ENCODE data around the gene CRYM. TPM values are rescaled to one million over a fixed set of nuclear protein-coding genes. Genes with fewer than 3 reads are reported as not detected.
"Not testable (repeated sequence)": the region's sequence is repeated elsewhere in the genome, so short reads cannot be mapped to it uniquely, and the experiment has no call there.

Gene CRYM
- 15.6 TPM for total RNA-seq

DNA sequence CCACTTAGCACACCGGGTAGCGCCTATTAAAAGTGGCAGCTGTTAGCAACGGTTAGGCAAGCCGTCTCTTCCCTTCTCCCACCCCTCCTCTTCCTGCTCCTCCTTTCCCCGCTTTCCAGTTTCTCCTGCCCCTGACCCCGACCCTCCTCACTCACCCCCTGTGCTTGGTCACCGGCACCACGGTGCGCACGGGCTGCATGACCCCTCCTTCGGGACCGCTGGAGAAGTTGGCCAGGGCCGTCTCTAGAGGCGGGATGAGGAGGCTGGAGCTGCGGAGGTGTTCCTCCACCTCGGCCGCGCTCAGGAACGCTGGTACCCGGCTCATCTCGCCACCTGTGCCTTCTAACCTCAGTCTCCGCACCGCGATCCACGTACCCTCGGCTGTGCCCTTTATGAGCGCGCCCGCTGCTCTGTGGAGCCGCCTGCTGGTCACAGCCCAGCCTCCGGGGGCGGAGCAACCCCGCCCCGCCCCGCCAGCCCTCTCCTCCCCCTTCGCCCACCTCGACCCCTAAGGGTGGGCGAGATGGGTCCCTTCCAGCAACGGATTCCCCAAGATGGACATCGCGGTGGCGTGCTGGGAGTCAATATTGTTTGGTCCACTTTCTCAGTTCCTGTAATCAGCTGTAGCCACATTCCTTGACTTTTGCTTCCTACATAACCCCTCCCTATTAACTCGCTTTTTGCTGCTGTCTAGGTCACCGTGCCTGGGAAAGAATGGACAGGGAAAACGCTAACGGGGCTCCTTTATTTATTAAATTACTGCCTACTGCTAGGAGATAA, at the start of gene CRYM:
CRYM (minus strand) TSS at position 364 of the 780 bp plus-strand sequence; CDS start at position 325, 39 bp downstream.
- peak; percentile 57 for DNase-seq (ENCODE audit: low spot score)

DNA sequence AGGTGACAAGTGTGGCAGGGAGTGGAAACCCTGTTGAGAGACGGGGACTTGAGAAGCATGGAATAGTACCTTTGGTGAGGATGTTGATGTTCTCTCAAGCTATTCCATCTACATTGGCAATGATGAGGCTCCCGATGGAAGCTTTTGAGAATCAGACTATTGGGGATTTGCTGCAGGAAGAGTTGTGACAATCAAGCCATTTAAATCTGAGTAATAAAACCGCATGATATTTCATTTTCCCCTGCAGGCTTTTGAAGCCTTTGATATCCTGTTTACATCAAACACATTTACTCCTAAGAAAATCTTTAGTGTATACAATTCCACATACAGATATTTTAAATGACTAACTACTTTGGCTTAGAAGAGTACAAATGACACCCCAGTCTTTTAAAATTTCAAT, 49.0 kb upstream of the CRYM start:
- no peak for DNase-seq (ENCODE audit: low spot score)

GRCh38 chr16:21326459-21326858, 48.4 kb upstream of the CRYM start:
- no peak for DNase-seq (ENCODE audit: low spot score)

- DNase-seq (ENCODE audit: low spot score), result no peak
Measured at GRCh38 chr16:21324267-21324666, 46.2 kb upstream of the CRYM start.

GRCh38 chr16:21322251-21322650, 44.2 kb upstream of the CRYM start:
- not testable (repeated sequence) for DNase-seq (ENCODE audit: low spot score)

DNA sequence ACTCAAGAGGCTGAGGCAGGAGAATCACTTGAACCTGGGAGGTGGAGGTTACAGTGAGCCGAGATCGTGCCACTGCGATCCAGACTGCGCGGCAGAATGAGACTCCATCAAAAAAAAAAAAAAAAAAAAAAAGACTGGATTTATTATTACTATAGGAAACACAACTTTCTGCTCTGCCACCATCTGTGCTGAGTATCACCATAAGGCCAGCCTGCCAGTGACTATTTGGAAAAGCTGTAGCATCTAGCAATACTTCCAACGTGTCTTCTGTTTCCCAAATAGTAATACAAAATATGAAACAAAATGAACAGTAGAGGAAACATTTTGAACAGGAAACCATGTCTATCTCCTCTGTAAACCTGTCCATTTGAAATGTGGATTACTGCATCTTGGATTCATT, 43.6 kb upstream of the CRYM start:
- no peak for DNase-seq (ENCODE audit: low spot score)

DNA sequence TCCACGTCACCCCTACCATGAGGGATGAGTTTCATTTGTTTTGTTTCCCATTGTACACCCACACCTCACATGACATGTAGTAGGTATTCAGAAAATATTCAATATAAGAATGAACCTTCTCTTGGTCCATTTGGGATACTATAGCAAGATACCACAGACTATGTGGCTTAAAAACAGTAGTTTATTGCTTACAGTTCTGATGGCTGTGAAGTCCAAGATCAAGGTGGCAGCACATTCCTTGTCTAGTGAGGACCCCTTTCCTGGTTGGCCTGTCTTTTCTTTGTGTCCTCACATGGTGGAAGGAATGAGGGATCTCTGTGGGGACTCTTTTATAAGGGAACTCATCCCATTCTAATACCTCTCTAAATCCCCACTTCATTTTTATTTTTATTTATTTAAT, 36.2 kb upstream of the CRYM start:
- DNase-seq (ENCODE audit: low spot score), result no peak

- not testable (repeated sequence) for DNase-seq (ENCODE audit: low spot score)
Measured at GRCh38 chr16:21312863-21313372, 34.8 kb upstream of the CRYM start.

DNA sequence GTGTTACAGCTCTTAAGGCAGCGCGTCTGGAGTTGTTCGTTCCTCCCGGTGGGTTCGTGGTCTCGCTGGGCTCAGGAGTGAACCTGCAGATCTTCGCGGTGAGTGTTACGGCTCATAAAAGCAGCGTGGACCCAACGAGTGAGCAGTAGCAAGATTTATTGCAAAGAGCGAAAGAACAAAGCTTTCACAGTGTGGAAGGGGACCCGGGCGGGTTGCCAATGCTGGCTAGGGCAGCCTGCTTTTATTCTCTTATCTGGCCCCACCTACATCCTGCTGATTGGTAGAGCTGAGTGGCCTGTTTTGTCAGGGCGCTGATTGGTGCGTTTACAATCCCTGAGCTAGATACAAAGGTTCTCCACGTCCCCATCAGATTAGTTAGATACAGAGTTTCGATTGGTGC, 34.0 kb upstream of the CRYM start:
- DNase-seq (ENCODE audit: low spot score), result not testable (repeated sequence)

GRCh38 chr16:21306712-21307111, 28.6 kb upstream of the CRYM start:
- DNase-seq (ENCODE audit: low spot score), result not testable (repeated sequence)

- no peak for DNase-seq (ENCODE audit: low spot score)
Measured at GRCh38 chr16:21302898-21303528, 24.9 kb upstream of the CRYM start.

DNA sequence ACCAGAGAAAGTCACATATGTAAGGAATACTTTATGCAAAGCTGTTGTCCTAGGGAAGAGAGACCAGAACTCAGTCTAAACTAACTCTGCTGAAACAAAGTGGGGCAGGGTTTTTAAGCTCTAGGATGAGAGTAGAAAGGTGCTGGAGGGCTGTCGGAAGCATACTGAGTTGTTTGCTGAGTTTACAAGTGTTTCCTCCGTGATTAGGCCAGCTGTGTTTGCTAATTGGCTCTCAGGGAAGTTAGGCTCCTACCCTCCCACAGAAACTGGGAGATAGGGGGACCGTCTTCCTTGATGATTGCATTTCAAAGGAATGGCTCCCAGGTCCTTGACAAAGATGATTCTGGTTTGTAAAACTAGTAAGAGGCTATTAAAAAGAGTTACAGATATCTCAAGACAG, 24.4 kb upstream of the CRYM start:
- DNase-seq (ENCODE audit: low spot score), result no peak

- no peak for DNase-seq (ENCODE audit: low spot score)
Measured at GRCh38 chr16:21301895-21302291, 23.8 kb upstream of the CRYM start.

DNA sequence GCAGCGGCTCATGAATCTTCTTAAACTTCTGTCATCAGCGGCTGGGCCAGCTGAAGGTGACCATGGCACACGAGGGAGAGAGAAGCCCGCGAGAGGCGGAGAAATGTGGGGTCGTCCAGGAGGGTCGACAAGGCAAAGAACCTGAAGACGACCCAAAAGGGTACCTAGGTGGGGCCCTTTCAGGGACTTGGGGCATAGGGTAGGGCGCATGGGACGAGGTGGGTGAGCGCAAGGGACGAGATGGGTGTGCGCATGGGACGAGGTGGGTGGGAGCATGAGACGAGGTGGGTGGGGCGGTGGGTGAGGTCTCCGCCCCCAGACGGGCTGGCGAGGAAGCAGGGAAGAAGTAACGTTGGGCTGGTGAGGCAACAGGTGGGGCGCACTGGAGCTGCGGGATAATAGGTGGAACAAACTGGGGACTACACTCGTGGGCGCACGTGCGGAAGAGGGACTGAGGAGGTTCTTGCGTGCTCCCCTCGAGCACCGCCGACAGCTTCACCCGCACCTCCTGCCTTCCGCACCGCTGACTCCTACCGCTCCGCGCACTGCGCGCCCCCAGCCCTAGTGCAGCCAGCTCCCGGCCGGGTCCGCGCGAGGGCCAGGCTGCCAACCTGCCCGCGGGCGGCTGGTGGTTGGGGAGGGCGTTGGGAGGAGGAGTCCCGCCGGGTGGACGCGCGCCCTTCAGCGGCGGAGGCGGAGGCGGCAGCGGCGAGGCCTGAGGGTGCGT, 23.2 kb upstream of the CRYM start:
- DNase-seq (ENCODE audit: low spot score), result peak; percentile 55

GRCh38 chr16:21300309-21301167, 22.4 kb upstream of the CRYM start:
- DNase-seq (ENCODE audit: low spot score), result peak; percentile 98

DNA sequence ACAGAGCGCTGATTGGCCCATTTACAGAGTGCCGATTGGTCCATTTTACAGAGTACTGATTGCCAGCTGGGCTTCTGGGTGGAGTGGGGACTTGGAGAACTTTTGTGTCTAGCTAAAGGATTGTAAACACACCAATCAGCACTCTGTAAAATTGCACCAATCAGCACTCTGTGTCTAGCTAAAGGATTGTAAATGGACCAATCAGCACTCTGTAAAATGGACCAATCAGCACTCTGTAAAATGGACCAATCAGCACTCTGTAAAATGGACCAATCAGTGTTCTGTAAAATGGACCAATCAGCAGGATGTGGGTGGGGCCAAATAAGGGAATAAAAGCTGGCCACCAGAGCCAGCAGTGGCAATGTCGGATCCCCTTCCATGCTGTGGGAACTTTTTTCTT, 11.7 kb upstream of the CRYM start:
- DNase-seq (ENCODE audit: low spot score), result not testable (repeated sequence)

GRCh38 chr16:21285314-21285713, 7.2 kb upstream of the CRYM start:
- DNase-seq (ENCODE audit: low spot score), result no peak

- DNase-seq (ENCODE audit: low spot score), result no peak
Measured at GRCh38 chr16:21284414-21284813, 6.3 kb upstream of the CRYM start.

DNA sequence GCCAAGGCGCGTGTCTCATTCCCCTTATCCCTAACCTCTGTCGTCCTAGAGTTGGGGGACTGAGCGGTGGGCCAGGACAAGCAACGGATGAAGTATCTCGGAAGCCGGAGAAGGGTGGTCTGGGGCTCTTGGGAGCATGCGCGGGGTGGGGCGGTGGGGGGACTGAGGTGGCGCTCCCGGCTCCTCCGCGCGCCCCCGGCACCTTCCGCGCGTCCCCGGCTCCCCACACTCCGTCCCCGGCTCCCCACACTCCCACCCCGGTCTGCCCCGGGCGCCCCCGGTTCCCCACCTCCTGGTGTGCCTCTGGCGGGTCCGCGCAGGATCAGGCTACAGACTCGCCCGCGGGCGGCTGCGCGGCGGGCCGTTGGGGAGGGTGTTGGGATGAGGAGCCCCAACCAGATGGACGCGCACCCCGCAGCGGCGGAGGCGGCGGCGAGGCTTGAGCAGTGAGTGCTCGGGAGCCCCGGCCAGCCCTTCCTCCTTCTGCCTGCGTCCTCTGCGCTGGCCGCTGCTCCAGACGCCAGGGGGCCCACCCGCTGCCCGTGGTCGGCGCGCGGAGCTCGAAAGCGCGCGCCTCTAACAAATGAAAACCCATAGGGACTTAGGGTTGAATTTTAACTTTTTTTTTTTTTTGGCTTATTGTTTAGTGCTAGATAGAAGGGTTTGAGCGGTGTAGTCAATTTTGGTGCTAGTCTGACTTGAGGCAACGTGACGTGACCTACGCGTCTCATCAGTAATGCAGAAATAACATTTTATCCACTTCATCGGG, 5.6 kb upstream of the CRYM start:
- DNase-seq (ENCODE audit: low spot score), result no peak

DNA sequence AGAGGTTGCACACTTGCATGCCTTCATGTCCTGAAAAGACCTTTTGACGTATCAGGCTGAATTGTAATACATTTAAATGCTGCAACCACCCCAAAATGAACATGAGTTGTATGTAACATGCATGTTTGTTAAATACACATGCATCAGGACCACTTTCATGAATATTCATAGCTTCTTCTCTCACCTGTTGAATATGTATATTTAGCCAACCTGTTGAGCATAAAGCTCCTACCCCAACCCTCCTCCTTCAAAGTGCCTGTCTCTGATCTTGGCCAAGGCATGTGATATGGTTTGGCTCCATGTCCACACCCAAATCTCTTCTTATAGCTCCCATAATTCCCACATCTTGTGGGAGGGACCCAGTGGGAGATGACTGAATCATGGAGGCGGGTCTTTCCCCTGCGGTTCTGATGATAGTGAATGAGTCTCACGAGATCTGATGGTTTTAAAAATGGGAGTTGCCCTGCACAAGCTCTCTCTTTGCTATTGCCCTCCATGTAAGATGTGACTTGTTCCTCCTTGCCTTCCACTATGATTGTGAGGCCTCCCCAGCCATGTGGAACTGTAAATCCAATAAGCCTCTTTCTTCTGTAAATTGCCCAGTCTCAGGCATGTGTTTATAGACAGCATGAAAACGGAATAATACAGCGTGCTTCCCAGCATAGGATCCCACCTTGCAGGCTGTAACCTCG, 3.8 kb upstream of the CRYM start:
- DNase-seq (ENCODE audit: low spot score), result no peak

Data from mucosa of gallbladder (tissue), 1 donor.